22Rv1 (cell line): ENCODE measurements around the gene CRYM.
"Not testable (repeated sequence)": the region's sequence is repeated elsewhere in the genome, so short reads cannot be mapped to it uniquely, and the experiment has no call there.

Source experiments
- H3K27ac ChIP-seq: fragments of 450-650 bp; 2 replicates; pipeline ENCODE4 v1.5.1; 2017
- CTCF ChIP-seq: fragments of 450-650 bp; IDR thresholded peaks from 2 replicates; pipeline ENCODE4 v1.5.1; 2017; ENCODE audit warnings: mild to moderate bottlenecking
- ZFX ChIP-seq: fragments of 450-650 bp; IDR thresholded peaks from 2 replicates; pipeline ENCODE4 v1.6.1; 2017; ENCODE audit warnings: antibody characterized with exemption, borderline replicate concordance

The CRYM gene

GRCh38 chr16:21277927-21278706 is at the start of gene CRYM:
CRYM (minus strand) TSS chr16:21278290; CDS start chr16:21278251, 39 bp downstream.
- no peak within 1 kb of the TSS for H3K27ac ChIP-seq
- TF ChIP-seq ZFX = no peak
- TF ChIP-seq CTCF = peak; percentile 97

- peak overlapping the region; percentile 41 for H3K27ac ChIP-seq
- TF ChIP-seq ZFX (no peak), CTCF (no peak)
Measured at GRCh38 chr16:21327046-21327445, 49.0 kb upstream of the CRYM start.

- H3K27ac ChIP-seq = peak overlapping the region; percentile 41
- TF ChIP-seq CTCF = no peak
- no peak for TF ChIP-seq ZFX
Measured at GRCh38 chr16:21326459-21326858, 48.4 kb upstream of the CRYM start.

- no peak overlapping the region for H3K27ac ChIP-seq
- TF ChIP-seq ZFX = no peak
- TF ChIP-seq CTCF = no peak
Measured at GRCh38 chr16:21324267-21324666, 46.2 kb upstream of the CRYM start.

- H3K27ac ChIP-seq = not testable (repeated sequence)
Measured at GRCh38 chr16:21322251-21322650, 44.2 kb upstream of the CRYM start.

GRCh38 chr16:21321736-21322135 is 43.6 kb upstream of the CRYM start:
- TF ChIP-seq ZFX = no peak
- no peak for TF ChIP-seq CTCF
- H3K27ac ChIP-seq = no peak overlapping the region

- H3K27ac ChIP-seq = no peak overlapping the region
- no peak for TF ChIP-seq CTCF
- TF ChIP-seq ZFX = no peak
Measured at GRCh38 chr16:21314339-21314738, 36.2 kb upstream of the CRYM start.

GRCh38 chr16:21312863-21313372 is 34.8 kb upstream of the CRYM start:
- not testable (repeated sequence) for H3K27ac ChIP-seq

- H3K27ac ChIP-seq = not testable (repeated sequence)
Measured at GRCh38 chr16:21312046-21312445, 34.0 kb upstream of the CRYM start.

GRCh38 chr16:21306712-21307111 is 28.6 kb upstream of the CRYM start:
- H3K27ac ChIP-seq = not testable (repeated sequence)
